ENCODE data around the gene HLA-C.
A peak's percentile ranks its signal among the peaks of the same experiment; 100 is the strongest.
"Not testable (repeated sequence)": the region's sequence is repeated elsewhere in the genome, so short reads cannot be mapped to it uniquely, and the experiment has no call there.

The HLA-C gene

DNA sequence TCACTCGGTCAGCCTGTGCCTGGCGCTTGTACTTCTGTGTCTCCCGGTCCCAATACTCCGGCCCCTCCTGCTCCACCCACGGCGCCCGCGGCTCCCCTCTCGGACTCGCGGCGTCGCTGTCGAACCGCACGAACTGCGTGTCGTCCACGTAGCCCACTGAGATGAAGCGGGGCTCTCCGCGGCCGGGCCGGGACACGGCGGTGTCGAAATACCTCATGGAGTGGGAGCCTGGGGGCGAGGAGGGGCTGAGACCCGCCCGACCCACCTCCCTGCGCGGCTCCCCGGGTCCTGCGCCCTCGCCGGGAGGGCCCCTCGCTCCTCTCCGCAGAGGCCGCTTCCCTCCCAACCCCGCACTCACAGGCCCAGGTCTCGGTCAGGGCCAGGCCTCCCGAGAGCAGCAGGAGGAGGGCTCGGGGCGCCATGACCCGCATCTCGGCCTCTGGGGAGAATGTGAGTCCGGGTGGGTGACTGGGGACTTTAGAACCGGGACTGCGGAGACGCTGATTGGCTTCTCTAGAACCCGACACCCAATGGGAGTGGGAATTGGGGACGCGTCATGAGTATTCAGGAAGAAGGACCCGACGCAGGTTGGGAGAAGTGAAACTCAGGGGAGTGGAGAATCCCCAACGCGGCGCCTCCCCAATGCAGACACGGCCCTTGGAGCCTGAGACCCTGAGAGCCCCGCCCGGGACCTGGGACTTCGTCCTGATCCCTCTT, at the start of gene HLA-C:
HLA-C (minus strand) TSS at position 452 of the 717 bp plus-strand sequence; CDS start at position 431, 21 bp downstream.
- peak; percentile 18 to 94 (median 78) for DNase-seq

GRCh38 chr6:31321005-31321707, 49.3 kb upstream of the HLA-C start:
- no peak for DNase-seq

GRCh38 chr6:31317036-31317435, 45.1 kb upstream of the HLA-C start:
- DNase-seq, result no peak

DNA sequence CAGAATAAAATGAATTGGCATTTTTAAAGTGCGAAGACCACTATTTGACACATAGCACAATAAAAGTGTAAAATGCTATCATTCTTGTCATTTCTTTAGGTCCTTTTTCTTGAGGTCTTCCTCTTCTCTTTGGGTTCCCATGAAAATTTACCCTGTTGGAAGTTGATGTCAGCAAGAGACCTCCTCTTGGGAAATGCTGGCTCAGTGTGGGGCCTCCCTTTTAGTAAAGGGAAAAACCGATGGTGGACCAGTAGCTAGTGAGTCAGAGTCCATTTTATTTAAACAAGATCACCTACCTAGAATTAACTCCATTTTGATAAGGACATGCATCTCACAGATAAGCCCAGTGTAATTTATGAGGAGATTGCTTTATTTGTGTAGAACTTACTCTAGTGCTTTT, 37.7 kb upstream of the HLA-C start:
- DNase-seq, result no peak

GRCh38 chr6:31308845-31309175, 36.9 kb upstream of the HLA-C start:
- DNase-seq, result no peak

GRCh38 chr6:31308050-31308844, 36.4 kb upstream of the HLA-C start:
- peak in 2 of 56 donors; percentile 16 to 31 for DNase-seq

GRCh38 chr6:31307669-31308049, 35.8 kb upstream of the HLA-C start:
- DNase-seq, result no peak

GRCh38 chr6:31305703-31306219, 33.9 kb upstream of the HLA-C start:
- no peak for DNase-seq

- no peak for DNase-seq
Observed at GRCh38 chr6:31304683-31305082, 32.8 kb upstream of the HLA-C start.

DNA sequence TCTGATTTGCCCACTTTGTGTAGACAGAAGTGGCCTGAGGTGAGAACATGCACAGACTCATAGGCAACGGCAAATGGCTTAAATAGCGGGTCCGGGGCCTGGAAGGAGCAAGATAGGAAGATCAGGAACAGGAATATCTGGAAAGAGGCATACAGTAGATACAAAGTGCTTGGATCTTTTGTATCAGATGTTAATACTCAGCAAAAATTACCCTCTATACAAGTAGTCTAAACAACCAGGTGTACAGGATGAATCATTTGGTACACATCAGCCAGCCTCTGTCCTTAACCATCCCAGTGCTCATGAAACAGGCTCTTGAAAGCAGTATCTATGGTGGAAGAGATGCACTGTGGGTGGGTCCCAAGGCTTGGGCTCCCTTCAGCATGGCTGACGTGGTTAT, 28.9 kb upstream of the HLA-C start:
- no peak for DNase-seq

GRCh38 chr6:31299947-31300346, 28.1 kb upstream of the HLA-C start:
- no peak for DNase-seq

DNA sequence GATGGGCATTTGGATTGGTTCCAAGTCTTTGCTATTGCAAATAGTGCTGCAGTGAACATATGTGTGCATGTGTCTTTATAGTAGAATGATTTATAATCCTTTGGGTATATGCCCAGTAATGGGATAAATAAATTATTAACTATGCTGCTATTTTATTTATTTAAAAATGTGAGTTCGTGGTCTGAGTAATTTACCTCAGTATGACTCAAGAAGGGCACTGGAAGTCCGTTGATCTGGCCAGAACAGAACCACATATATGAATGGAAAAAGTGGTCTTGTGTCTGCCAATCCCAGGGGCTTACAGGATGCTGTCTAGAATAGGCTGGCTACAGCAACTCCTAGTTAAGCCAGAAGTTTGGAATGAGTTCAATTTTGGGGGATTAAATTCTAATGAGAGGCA, 27.6 kb upstream of the HLA-C start:
- no peak for DNase-seq

GRCh38 chr6:31294056-31294455, 22.2 kb upstream of the HLA-C start:
- no peak for DNase-seq

DNA sequence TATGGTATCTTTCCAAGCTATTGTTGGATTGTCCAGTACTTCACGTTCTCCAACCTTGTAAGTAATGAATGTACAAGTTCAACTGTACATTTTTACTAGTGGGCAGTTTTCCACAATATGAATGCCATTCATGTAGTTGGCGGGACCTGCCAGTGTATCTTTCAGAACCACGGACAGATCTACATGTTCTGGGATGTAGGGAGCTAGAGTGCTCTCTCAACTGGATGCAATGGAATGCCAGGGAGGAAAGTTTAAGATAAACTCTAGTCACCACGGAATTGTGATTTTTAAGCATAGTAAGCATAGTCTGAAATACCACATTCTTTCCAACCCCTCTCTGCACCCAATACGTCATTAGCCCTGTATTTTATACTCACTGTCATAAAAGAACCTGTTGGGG, 21.5 kb upstream of the HLA-C start:
- no peak for DNase-seq

DNA sequence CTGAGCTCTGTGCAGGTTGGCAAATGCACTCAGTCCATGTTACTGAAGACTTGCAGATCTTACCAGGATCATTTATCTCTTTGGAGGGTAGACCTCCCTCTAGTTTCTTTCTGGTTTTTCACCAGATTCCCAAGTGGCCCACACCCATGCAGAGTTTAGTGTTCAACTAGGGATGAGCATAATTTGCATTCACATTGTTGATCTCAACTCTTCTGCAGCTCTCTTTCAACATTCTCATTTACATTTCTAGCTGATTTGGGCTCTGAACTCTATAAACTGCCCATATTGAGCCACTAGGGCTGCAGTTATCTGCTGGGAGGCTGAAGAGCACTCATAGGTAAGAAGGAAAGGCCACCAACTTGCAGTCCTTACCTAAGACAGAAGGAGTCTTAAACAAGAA, 17.9 kb upstream of the HLA-C start:
- no peak for DNase-seq

DNA sequence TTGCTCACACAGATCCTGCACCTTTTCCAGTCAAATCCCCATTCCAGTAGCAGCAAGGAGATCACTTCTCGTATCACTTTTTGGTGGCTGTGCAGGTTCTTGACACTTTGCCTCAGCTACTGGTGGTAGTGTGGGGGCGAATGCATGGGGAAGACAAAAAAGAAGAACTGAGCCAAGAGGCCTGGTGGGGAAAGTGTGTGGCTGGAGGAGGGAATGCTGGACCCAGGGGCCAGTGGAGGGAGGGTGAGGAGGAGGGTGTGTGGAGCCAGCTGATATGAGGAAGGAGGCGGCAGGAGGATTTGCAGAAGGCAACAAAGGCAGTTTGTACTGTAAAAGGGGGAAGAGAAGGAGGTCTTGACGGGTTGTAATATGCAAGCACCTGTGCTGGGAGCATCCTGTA, 15.7 kb upstream of the HLA-C start:
- no peak for DNase-seq

GRCh38 chr6:31285982-31286381, 14.1 kb upstream of the HLA-C start:
- no peak for DNase-seq

DNA sequence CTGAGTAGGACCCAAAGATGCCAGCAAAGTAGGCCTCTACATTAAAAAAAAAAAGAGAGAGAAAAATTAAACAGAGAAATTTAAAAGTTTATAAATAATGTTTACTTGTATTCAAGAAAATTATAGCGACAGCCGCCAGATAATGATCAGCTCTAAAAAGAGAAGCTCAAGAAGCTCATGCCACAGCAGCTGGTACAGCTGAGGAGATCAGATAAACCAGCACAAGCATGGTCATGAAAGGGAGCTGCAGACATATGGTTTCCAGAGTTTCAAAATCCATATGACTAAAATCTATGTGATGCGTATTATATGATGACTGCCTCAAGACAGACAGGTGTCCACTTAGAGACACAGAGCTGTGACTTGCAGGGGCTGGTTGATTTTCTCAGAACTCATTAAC, 13.6 kb upstream of the HLA-C start:
- DNase-seq, result no peak

GRCh38 chr6:31279647-31280046, 7.8 kb upstream of the HLA-C start:
- DNase-seq, result not testable (repeated sequence)

DNA sequence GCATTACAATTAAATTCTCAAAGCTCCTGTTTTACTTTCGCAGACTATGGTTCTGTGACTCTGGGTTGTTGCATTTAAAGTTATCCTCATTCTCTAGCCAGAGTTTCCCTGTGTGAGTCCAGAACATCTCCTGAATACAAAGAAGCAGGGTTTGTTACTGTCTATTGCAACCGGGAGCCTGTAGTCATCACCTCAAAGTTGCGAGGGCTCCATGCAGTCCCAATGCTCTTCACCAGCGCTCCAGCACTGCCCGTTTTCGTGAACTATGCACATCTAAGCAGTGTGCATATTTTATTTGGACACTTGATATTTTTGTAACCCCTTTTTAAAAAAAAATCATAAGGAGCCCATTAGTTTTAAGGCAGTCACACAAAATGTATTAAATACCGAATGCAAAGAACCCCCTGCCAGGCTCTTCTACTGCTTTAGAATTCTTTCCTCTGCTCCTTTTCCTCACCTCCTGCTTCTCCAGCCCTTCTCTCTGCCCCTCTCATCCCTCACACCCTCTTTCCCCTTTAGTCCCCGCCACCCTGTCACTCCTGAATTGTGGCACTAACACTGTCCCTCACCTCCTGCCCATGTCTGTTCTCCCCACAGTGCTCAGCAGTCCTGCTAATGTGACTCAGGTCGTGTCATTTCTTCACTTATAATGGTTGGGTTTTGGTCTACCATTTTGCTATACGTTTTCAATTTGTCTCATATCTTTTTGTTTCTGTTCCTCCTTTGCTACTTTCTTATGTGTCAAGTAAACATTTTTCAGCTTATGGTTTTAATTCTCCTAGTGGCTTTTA, 1.1 kb upstream of the HLA-C start:
- no peak for DNase-seq

DNA sequence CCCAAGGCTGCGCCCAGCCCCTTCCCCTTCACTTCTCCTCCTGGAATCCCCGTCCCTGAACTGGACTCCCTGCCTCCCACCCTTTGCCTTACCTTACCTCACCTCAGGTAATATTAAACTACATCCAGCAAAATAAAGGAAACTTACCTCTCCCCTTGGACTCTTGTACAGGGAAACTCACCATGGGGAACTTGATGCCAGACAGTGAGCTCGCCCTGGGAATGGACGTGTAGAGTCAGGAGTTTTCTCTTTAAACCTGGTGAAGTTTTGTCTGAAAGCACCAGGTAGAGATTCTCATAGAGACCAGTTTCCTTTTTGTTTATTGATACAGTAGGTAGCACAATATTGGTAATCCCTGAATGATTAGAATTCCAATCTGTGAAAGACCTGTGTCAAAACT, 544 bp upstream of the HLA-C start:
- DNase-seq, result no peak
